Fibroblast of pulmonary artery (primary cell): Measurements from ENCODE around the gene TTLL8.
"Not testable (repeated sequence)": the region's sequence is repeated elsewhere in the genome, so short reads cannot be mapped to it uniquely, and the experiment has no call there.

Experiments used
- DNase-seq: peaks from one replicate; pipeline ENCODE4 v3.0.0-alpha.2; 2010; ENCODE audit warnings: low read depth
- H3K4me3 ChIP-seq: replicated peaks from 2 replicates; pipeline ENCODE4 v1.5.1; 2011; ENCODE audit warnings: low read depth, mild to moderate bottlenecking, control low read depth, low read length, moderate library complexity
- TF ChIP-seq, protein P1 (sequence below): IDR thresholded peaks from 2 replicates; pipeline ENCODE4 v1.5.1; 2011; ENCODE audit warnings: mild to moderate bottlenecking, control low read depth, low read length, inconsistent platforms; ENCODE audit errors: missing control alignments

TTLL8 gene

DNA sequence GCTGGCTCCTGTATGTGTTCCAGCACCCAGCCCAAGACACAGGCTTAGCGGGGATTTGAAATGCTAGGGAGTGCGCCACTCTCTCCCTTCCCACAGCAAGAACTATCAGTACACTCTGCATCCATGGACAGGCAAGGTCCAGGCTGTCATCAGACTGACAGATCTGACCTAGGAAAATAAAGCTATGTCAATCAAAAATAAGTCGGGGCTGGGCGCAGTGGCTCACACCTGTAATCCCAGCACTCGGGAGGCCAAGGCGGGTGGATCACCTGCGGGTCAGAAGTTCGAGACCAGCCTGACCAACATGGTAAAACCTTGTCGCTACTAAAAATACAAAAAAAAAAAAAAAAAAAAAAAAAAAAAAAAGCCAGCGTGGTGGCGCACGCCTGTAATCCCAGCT lies 30.0 kb upstream of the TTLL8 start:
- no peak for DNase-seq
- H3K4me3 ChIP-seq = no peak overlapping the region
- TF ChIP-seq, protein P1, sequence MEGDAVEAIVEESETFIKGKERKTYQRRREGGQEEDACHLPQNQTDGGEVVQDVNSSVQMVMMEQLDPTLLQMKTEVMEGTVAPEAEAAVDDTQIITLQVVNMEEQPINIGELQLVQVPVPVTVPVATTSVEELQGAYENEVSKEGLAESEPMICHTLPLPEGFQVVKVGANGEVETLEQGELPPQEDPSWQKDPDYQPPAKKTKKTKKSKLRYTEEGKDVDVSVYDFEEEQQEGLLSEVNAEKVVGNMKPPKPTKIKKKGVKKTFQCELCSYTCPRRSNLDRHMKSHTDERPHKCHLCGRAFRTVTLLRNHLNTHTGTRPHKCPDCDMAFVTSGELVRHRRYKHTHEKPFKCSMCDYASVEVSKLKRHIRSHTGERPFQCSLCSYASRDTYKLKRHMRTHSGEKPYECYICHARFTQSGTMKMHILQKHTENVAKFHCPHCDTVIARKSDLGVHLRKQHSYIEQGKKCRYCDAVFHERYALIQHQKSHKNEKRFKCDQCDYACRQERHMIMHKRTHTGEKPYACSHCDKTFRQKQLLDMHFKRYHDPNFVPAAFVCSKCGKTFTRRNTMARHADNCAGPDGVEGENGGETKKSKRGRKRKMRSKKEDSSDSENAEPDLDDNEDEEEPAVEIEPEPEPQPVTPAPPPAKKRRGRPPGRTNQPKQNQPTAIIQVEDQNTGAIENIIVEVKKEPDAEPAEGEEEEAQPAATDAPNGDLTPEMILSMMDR = no peak

DNA sequence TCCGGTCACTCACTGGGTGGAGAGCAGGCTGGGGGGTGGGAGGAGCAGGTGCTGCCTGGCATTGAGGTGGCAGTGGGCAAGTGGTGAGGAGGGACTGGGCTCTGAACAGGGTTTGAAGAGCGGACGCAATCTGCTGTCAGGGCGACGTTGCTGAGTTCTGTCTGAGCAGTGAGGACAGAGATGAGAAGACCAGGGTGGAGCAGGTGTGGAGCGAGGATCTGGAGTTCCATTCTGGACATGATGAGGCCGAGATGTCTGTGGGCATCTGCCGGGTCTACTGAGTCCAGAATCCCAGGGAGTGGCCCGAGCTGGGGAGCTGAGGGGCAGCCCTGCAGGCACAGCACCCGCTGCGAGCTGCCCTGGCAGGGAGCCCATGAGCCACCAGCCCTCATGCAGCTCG lies 29.5 kb upstream of the TTLL8 start:
- H3K4me3 ChIP-seq = no peak overlapping the region
- no peak for DNase-seq
- TF ChIP-seq, protein P1 = no peak

DNA sequence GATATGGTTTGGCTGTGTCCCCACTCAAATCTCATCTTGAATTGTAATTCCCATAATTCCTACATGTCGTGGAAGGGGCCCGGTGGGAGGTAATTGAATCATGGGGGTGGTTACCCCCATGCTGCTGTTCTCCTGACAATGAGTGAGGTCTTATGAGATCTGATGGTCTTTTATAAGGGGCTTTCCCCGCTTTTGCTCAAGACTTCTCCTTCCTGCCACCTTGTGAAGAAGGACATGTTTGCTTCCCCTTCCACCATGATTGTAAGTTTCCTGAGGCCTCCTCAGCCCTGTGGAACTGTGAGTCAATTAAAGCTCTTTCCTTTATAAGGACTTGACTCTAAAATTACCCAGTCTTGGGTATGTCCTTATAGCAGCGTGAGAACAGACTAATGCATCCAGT lies 28.9 kb upstream of the TTLL8 start:
- DNase-seq, H3K4me3 ChIP-seq: not testable (repeated sequence)

DNA sequence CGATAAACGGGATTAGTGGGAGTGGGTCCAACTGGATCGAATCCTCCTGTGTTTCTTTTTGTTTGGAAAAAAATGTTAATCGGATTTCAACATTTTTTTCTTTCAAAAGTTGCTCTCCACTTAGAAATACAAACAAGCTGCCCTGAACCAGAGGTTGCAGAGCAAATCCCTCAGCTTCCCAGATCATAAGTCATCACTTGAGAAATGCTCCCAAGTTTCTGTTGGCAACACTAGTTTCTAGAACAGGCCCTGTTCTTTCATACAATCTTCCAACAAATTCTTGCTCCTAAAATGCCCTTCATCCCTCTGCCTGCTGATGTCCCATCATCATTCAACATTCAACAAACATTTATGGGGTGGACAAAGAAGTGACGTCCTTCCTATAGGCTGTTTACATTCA lies 28.4 kb upstream of the TTLL8 start:
- no peak overlapping the region for H3K4me3 ChIP-seq
- DNase-seq = peak; percentile 72
- TF ChIP-seq, protein P1 = no peak

DNA sequence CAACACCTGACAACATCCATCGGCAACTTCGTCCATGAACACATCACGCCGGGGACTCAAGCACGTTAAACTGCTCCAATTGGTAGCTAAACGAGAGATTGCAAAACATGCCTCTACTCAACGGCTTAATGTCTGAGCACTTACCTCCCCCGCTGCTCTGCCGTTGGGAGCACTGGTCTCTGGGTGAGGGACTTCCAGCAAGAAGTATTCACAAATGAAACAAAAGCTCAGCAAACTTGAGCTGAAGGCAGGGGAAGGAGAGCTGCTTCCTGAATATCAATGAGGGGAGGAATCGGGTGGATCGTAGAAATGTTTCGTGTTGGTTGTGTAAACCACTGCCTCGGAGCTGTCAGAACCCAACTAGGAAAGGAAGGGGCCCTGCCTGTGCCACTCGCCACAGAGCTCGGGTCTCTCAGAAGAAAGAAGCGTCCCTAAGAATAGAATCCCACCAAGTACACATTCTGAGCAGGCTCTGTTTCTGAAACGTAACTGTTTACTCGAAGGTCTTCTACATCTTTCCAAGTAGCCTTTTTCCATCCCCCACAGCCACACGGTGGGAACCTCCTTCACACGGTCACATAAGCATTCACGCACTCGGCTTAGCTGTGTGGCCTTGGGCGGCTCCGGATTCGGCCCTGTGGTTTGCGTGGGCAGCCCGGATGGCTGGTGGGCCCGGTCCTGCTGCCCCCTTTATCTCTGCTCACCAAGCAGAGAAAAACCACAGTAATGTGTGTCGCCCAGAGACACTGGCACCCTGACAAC lies 27.3 kb upstream of the TTLL8 start, which contains the start of gene MLC1:
TSS of gene MLC1 (minus strand) at position 216 of the 762 bp plus-strand sequence. CDS start 524 bp downstream, outside the sequence.
- peak; percentile 58 for DNase-seq
- TF ChIP-seq, protein P1 = no peak
- no peak within 1 kb of the TSS for H3K4me3 ChIP-seq

DNA sequence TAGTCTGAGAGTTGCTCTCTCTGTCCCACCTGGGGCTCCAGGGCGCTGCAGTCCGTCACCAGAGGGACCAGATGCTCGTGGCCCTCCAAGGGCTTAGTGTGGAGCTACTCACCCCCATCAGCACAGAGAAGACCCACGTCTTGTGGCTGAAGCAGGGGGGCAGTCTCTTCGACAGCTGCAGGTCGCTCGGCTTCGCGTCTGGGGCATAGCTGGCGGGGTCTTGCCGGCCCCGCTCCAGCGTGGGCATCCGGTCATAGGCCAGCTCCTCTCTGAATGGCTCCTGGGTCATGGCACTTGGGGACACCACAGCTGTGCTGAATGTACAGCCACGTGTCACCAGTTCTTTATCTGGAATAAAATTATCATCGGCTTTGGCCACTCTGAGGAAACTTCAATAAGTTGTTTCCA lies 26.5 kb upstream of the TTLL8 start:
- DNase-seq = no peak
- no peak overlapping the region for H3K4me3 ChIP-seq
- TF ChIP-seq, protein P1 = no peak

DNA sequence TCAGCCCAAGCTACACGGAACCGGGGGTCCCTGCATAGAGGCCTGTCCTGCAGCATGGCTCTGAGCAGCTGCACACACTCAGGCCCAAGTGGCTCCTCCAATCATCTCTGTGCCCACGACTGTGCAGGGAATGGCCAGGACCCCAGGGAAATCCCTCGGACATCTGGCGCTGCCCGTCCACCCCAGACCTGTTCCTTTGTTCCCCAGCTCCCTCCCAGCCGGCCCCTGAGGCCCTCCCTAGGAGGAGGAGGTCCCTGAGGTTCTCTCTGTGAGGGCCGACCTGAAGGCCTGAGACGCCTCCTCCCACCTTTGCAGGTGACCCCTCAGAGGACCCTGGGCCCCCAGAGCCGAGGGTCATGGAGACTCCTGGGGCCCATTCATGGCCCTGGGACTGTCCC lies 26.0 kb upstream of the TTLL8 start:
- TF ChIP-seq, protein P1 = no peak
- H3K4me3 ChIP-seq = no peak overlapping the region
- DNase-seq = no peak
